Left ventricle myocardium inferior (tissue), 1 donor: Measurements from ENCODE around the gene IGSF5. TPM values are rescaled to one million over a fixed set of nuclear protein-coding genes. Genes with fewer than 3 reads are reported as not detected.

Source experiments
- DNase-seq: peaks from one replicate; pipeline ENCODE4 v3.0.0-alpha.2; 2020
- H3K27ac ChIP-seq: fragments of 200-600 bp; replicated peaks from 2 replicates; pipeline ENCODE4 v1.8.0; 2021
- H3K27me3 ChIP-seq: fragments of 200-600 bp; 2 replicates; pipeline ENCODE4 v1.8.0; 2021; ENCODE audit warnings: low read depth
- H3K36me3 ChIP-seq: fragments of 200-600 bp; 2 replicates; pipeline ENCODE4 v1.8.0; 2021
- H3K4me1 ChIP-seq: fragments of 200-600 bp; 2 replicates; pipeline ENCODE4 v1.8.0; 2021
- H3K4me3 ChIP-seq: fragments of 200-600 bp; 2 replicates; pipeline ENCODE4 v1.8.0; 2021; ENCODE audit warnings: mild to moderate bottlenecking, moderate library complexity
- H3K9me3 ChIP-seq: fragments of 200-600 bp; replicated peaks from 2 replicates; pipeline ENCODE4 v1.8.0; 2021
- intact Hi-C: fragments of 100-400 bp; cut with micrococcal nuclease; formaldehyde crosslinking; loops from one replicate; pipeline ENCODE4 v1.11.0; 2022
- total RNA-seq: library from RNA; stranded (reverse); fragmentation: NEBNext Ultra II Directional; extraction: Animal tissue kit (Norgen Biotek cat#: 25700); gene quantifications from one replicate; pipeline ENCODE4 v1.2.1, GENCODE V29; 2021
- TF ChIP-seq, protein P1 (sequence below): fragments of 200-600 bp; IDR thresholded peaks from 2 replicates; pipeline ENCODE4 v1.8.0; 2021; ENCODE audit warnings: antibody characterized with exemption, mild to moderate bottlenecking, borderline replicate concordance
- donor health status: DM: no; HTN: yes; CAD: no; lungs with severe emphysema.

Gene IGSF5
- total RNA-seq, 1 donor from 2014 or later, result 4.9 TPM

DNA sequence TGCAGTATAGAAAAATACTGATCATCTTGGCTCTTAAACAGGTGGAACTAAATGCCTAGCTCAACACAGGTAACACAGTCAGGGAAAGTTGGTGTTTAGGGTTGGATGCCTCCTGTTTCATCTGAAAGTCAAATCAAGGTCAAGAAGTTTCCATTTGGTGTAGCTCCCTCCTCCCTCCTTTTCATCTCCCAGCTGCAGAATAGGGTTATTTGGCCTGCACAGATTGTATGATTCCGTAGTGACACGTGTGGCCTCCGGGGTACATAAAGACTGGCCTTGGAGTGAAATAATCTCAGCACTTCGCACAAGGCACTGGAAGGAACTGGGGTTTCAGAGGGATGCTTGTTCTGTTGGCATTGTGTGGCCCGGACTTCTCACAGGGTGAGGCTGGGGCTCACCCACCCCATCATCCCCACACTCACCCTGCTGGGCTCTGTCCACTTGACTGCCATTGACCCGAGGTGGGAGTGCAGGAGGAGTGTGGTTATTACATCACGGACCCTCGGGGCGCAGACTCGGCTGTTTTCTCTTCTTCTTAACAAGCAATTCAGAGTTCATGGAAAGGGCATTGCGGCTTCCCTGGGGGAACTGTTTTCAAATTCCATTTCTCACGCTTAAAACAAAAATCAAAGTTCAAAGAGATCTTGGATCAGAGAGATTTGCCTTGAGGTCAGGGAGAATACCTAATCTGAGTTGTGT lies 18.4 kb downstream of the IGSF5 start:
- Histone ChIP-seq H3K4me3 (no peak overlapping the region), H3K27me3 (peaks cover 13% of the 10 kb centered on the region), H3K4me1 (no peaks in the 10 kb centered on the region), H3K9me3 (no peaks in the 10 kb centered on the region), H3K36me3 (no peaks in the 10 kb centered on the region), H3K27ac (no peak overlapping the region)
- no peak for DNase-seq
- TF ChIP-seq, protein P1, sequence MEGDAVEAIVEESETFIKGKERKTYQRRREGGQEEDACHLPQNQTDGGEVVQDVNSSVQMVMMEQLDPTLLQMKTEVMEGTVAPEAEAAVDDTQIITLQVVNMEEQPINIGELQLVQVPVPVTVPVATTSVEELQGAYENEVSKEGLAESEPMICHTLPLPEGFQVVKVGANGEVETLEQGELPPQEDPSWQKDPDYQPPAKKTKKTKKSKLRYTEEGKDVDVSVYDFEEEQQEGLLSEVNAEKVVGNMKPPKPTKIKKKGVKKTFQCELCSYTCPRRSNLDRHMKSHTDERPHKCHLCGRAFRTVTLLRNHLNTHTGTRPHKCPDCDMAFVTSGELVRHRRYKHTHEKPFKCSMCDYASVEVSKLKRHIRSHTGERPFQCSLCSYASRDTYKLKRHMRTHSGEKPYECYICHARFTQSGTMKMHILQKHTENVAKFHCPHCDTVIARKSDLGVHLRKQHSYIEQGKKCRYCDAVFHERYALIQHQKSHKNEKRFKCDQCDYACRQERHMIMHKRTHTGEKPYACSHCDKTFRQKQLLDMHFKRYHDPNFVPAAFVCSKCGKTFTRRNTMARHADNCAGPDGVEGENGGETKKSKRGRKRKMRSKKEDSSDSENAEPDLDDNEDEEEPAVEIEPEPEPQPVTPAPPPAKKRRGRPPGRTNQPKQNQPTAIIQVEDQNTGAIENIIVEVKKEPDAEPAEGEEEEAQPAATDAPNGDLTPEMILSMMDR, result no peak
- intact Hi-C loops, result no loop called here

DNA sequence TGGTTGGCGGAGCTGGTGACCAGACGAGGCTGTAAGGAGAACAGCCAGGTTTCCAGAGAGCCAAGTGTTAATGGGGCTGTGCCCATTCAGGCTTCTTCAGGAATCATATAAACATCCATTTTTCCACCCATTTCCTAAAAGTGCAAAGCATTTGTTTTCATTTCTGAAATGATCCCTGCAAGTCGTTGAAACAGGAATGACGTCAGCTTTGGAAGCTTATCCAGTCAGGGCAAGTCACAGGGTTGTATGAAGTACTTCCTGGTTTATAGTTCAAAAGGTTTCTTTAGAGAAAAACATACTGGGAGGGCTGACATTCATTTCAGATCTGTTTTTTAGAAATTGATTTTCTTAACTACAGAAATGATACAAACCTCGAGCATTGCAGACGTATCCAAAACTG lies 29.2 kb downstream of the IGSF5 start:
- no peaks in the 10 kb centered on the region for H3K4me1 ChIP-seq
- H3K36me3 ChIP-seq, result no peaks in the 10 kb centered on the region
- TF ChIP-seq, protein P1, result no peak
- intact Hi-C loops, result no loop called here
- DNase-seq, result no peak
- no peaks in the 10 kb centered on the region for H3K27me3 ChIP-seq
- H3K4me3 ChIP-seq, result no peak overlapping the region
- H3K9me3 ChIP-seq, result no peaks in the 10 kb centered on the region
- H3K27ac ChIP-seq, result no peak overlapping the region

DNA sequence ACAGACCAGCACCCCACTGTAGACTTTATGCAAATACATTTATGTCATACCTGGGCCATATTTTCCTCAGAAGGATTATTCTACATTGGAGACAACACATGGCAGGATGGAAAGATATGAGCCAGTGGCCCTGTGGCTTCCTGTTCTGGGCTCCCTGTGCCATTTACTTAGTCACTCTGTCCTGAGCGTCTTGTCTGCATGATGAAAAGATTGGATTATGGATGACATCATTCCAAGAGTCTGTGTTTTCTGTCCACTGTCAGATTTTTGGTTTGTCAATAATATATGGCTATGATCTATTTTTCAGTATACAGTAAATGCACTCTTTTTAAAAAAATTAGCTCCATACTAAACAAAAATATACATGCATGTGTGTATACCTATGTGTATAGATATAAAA lies 30.8 kb downstream of the IGSF5 start:
- no peak overlapping the region for H3K27ac ChIP-seq
- no peak for DNase-seq
- no peaks in the 10 kb centered on the region for H3K4me1 ChIP-seq
- no peaks in the 10 kb centered on the region for H3K27me3 ChIP-seq
- H3K36me3 ChIP-seq, result no peaks in the 10 kb centered on the region
- H3K9me3 ChIP-seq, result no peaks in the 10 kb centered on the region
- TF ChIP-seq, protein P1, result no peak
- intact Hi-C loops, result no loop called here
- H3K4me3 ChIP-seq, result no peak overlapping the region

DNA sequence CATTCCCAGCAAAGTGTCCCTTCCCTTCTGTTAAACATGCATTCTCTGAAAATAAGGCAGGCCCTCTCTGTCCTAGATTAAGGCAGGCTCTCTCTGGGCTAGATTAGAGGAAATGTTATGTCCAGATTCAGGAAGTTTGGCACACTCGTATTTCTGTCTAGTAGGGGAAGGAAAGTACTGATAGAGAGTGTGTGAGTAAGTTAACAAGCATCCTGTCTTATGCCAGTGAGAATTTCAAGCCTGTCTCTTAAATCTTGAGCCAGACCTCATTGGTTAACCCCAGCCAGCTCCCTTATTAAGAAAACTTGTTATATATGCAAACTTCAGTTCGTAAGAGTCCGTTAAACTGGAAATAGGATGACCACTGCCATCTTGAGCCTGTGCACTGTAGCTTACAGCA lies 31.6 kb downstream of the IGSF5 start:
- H3K27me3 ChIP-seq, result no peaks in the 10 kb centered on the region
- TF ChIP-seq, protein P1, result no peak
- DNase-seq, result no peak
- H3K4me1 ChIP-seq, result no peaks in the 10 kb centered on the region
- intact Hi-C loops, result no loop called here
- H3K36me3 ChIP-seq, result no peaks in the 10 kb centered on the region
- no peaks in the 10 kb centered on the region for H3K9me3 ChIP-seq
- H3K4me3 ChIP-seq, result no peak overlapping the region
- H3K27ac ChIP-seq, result no peak overlapping the region

DNA sequence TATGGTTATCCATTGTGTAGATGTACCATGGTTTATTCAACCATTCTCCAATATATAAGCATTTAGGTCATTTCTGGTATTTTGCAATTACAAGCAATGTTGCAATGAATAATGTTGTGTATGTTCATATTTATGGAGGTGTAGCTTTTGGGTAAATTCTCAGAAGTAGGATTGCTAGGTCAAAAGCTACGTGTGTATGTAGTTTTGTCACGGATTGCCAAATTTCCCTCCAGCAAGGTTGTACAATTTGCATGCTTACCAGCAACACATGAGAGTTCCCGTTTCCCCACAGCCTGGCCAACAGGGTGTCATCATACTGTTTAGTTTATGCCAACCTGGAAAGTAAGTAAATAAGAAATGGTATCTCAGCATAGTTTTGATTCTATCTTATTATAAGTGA lies 36.3 kb downstream of the IGSF5 start:
- intact Hi-C loops, result loop anchor here (10.0 kb wide), 1 partner anchor 343 kb away; no protein-coding TSS in a partner anchor
- Histone ChIP-seq H3K4me1 (no peaks in the 10 kb centered on the region), H3K4me3 (no peak overlapping the region), H3K27ac (no peak overlapping the region), H3K27me3 (no peaks in the 10 kb centered on the region), H3K36me3 (no peaks in the 10 kb centered on the region), H3K9me3 (peaks cover 4% of the 10 kb centered on the region)
- TF ChIP-seq, protein P1, result no peak
- no peak for DNase-seq
